CD14-positive monocyte (primary cell): ENCODE results near the gene MERTK. TPM values are rescaled to one million over a fixed set of nuclear protein-coding genes. Genes with fewer than 3 reads are reported as not detected.

Experiments used
- DNase-seq, 3 donors: peaks; one replicate each; pipeline ENCODE4 v3.0.0-alpha.2; 2011 to 2022
- H2AFZ ChIP-seq: 2 replicates; pipeline ENCODE4 v1.6.0; 2012; ENCODE audit warnings: mild to moderate bottlenecking, low read depth, low read length, inconsistent platforms; ENCODE audit not compliant: insufficient read depth, poor library complexity, severe bottlenecking
- H3K27ac ChIP-seq, 2 donors: 1 replicate in 1 of 2; 2 replicates in 1 of 2; pipeline ENCODE4 v1.5.1; 2012 to 2013; ENCODE audit warnings: low read length in 2 of 2, control low read depth in 1 of 2, inconsistent platforms in 1 of 2, low read depth in 1 of 2, mild to moderate bottlenecking in 1 of 2
- H3K27me3 ChIP-seq, 2 donors: one replicate each; pipeline versions ENCODE4 v1.6.0 to v1.6.1; 2011 to 2013; ENCODE audit warnings: low read length in 2 of 2; ENCODE audit not compliant: control insufficient read depth in 2 of 2, insufficient read depth in 2 of 2
- H3K36me3 ChIP-seq, 2 donors: replicated peaks in 1 of 2; 1 replicate in 1 of 2; 2 replicates in 1 of 2; pipeline versions ENCODE4 v1.5.1 to v1.6.1; 2012 to 2013; ENCODE audit warnings: low read length in 2 of 2, control low read depth in 1 of 2, inconsistent platforms in 1 of 2, mild to moderate bottlenecking in 1 of 2; ENCODE audit not compliant: insufficient read depth in 2 of 2, control insufficient read depth in 1 of 2
- H3K4me1 ChIP-seq, 2 donors: 1 replicate in 1 of 2; 2 replicates in 1 of 2; pipeline versions ENCODE4 v1.5.1 to v1.6.1; 2012 to 2013; ENCODE audit warnings: low read length in 2 of 2, control low read depth in 1 of 2, inconsistent platforms in 1 of 2, mild to moderate bottlenecking in 1 of 2, moderate library complexity in 1 of 2; ENCODE audit not compliant: insufficient read depth in 2 of 2, control insufficient read depth in 1 of 2
- H3K4me2 ChIP-seq: replicated peaks from 2 replicates; pipeline ENCODE3; 2012; ENCODE audit warnings: low read length, moderate library complexity, mild to moderate bottlenecking; ENCODE audit not compliant: poor library complexity, severe bottlenecking; ENCODE audit errors: extremely low read depth
- H3K4me3 ChIP-seq, 3 experiments: fragments of 200-600 bp in 1 of 3; sonication (generic) in 1 of 3; replicated peaks in 1 of 3; 1 replicate in 2 of 3; 2 replicates in 1 of 3; pipeline ENCODE4 v1.5.1; 2011 to 2013; ENCODE audit warnings: low read length in 3 of 3, mild to moderate bottlenecking in 3 of 3, control low read depth in 2 of 3, low read depth in 2 of 3, inconsistent platforms in 1 of 3, moderate library complexity in 1 of 3
- H3K79me2 ChIP-seq: 2 replicates; pipeline ENCODE4 v1.6.0; 2012; ENCODE audit warnings: mild to moderate bottlenecking, control low read depth, inconsistent platforms, low read length, moderate library complexity; ENCODE audit not compliant: insufficient read depth
- H3K9ac ChIP-seq: 2 replicates; pipeline ENCODE4 v1.6.0; 2017; ENCODE audit warnings: low read length, mild to moderate bottlenecking; ENCODE audit not compliant: insufficient read depth, poor library complexity, severe bottlenecking
- H3K9me3 ChIP-seq, 2 donors: replicated peaks in 1 of 2; 1 replicate in 1 of 2; 2 replicates in 1 of 2; pipeline versions ENCODE4 v1.5.1 to v1.6.1; 2012 to 2013; ENCODE audit warnings: low read length in 2 of 2, control low read depth in 1 of 2; ENCODE audit not compliant: control insufficient read depth in 1 of 2, insufficient read depth in 1 of 2
- H4K20me1 ChIP-seq: 2 replicates; pipeline ENCODE4 v1.6.0; 2012; ENCODE audit warnings: mild to moderate bottlenecking, low read length, control low read depth, moderate library complexity; ENCODE audit not compliant: insufficient read depth
- H3K27ac Mint-ChIP-seq, 7 donors: one replicate each; pipeline ENCODE4 v1.8.0; 2020; ENCODE audit warnings: mild to moderate bottlenecking in 7 of 7, mixed read lengths in 7 of 7, moderate library complexity in 6 of 7, inconsistent platforms in 2 of 7
- H3K27me3 Mint-ChIP-seq, 3 donors: one replicate each; pipeline ENCODE4 v1.8.0; 2021 to 2022; ENCODE audit warnings: low read depth in 3 of 3, mild to moderate bottlenecking in 3 of 3, mixed read lengths in 3 of 3, moderate library complexity in 3 of 3, inconsistent platforms in 1 of 3
- H3K36me3 Mint-ChIP-seq, 2 donors: one replicate each; pipeline ENCODE4 v1.8.0; 2020; ENCODE audit warnings: mixed read lengths in 2 of 2, inconsistent platforms in 1 of 2, mild to moderate bottlenecking in 1 of 2
- H3K4me1 Mint-ChIP-seq: one replicate; pipeline ENCODE4 v1.8.0; 2020; ENCODE audit warnings: mild to moderate bottlenecking, mixed read lengths
- H3K4me3 Mint-ChIP-seq, 2 donors: one replicate each; pipeline ENCODE4 v1.8.0; 2020; ENCODE audit warnings: mild to moderate bottlenecking in 2 of 2, mixed read lengths in 2 of 2, moderate library complexity in 1 of 2
- H3K9me3 Mint-ChIP-seq, 7 donors: one replicate each; pipeline ENCODE4 v1.8.0; 2020 to 2022; ENCODE audit warnings: mixed read lengths in 7 of 7, mild to moderate bottlenecking in 6 of 7, moderate library complexity in 6 of 7, inconsistent platforms in 2 of 7
- WGBS: methylation state at CpG from one replicate; pipeline ENCODE4 v1.1.5; 2013; ENCODE audit warnings: missing lambda C conversion rate; ENCODE audit not compliant: insufficient coverage; 5-methylcytosine and 5-hydroxymethylcytosine counted together
- intact Hi-C, 2 donors: fragments of 100-400 bp; cut with micrococcal nuclease; formaldehyde crosslinking; loops; one replicate each; pipeline versions ENCODE4 v1.15.0 to v1.15.1; 2023
- polyA plus RNA-seq, 3 donors: library from polyadenylated mRNA; depleted of rRNA in 1 of 3; unstranded in 2 of 3; stranded (reverse) in 1 of 3; fragments of 300-500 nt in 2 of 3; fragments of >200 nt in 1 of 3; fragmentation: Illumina TruSeq in 2 of 3; gene quantifications; 1 replicate in 2 of 3; 2 replicates in 1 of 3; pipeline ENCODE4 v1.2.3, GENCODE V29; 2012 to 2021
- TF ChIP-seq, protein P1 (sequence below): fragments of 200-600 bp; IDR thresholded peaks from one replicate; pipeline ENCODE4 v1.8.0; 2022; ENCODE audit warnings: antibody characterized with exemption, mild to moderate bottlenecking

Gene MERTK
- polyA plus RNA-seq, 3 donors: 4.1 to 17.0 (median 4.2) TPM

GRCh38 chr2:112000399-112001135 lies 102.2 kb downstream of the MERTK start:
- peaks cover 53% of the 10 kb centered on the region for H3K4me1 Mint-ChIP-seq
- intact Hi-C loops: no loop called here
- TF ChIP-seq, protein P1, sequence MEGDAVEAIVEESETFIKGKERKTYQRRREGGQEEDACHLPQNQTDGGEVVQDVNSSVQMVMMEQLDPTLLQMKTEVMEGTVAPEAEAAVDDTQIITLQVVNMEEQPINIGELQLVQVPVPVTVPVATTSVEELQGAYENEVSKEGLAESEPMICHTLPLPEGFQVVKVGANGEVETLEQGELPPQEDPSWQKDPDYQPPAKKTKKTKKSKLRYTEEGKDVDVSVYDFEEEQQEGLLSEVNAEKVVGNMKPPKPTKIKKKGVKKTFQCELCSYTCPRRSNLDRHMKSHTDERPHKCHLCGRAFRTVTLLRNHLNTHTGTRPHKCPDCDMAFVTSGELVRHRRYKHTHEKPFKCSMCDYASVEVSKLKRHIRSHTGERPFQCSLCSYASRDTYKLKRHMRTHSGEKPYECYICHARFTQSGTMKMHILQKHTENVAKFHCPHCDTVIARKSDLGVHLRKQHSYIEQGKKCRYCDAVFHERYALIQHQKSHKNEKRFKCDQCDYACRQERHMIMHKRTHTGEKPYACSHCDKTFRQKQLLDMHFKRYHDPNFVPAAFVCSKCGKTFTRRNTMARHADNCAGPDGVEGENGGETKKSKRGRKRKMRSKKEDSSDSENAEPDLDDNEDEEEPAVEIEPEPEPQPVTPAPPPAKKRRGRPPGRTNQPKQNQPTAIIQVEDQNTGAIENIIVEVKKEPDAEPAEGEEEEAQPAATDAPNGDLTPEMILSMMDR: no peak
- no peaks in the 10 kb centered on the region for H3K9me3 Mint-ChIP-seq
- Histone ChIP-seq H3K4me1 (peaks cover 51 to 52% of the 10 kb centered on the region in 2 donors), H3K27me3 (no peaks in the 10 kb centered on the region), H3K4me2 (peak overlapping the region; percentile 55), H3K79me2 (no peaks in the 10 kb centered on the region), H4K20me1 (no peaks in the 10 kb centered on the region), H3K27ac (peak overlapping the region in 1 of 2 donors; percentile 71), H3K9me3 (no peaks in the 10 kb centered on the region), H3K4me3 (peak overlapping the region in 1 of 3 experiments; percentile 48), H3K36me3 (peaks cover 0 to 15% of the 10 kb centered on the region in 2 donors), H3K9ac (no peak overlapping the region), H2AFZ (no peak overlapping the region)
- H3K36me3 Mint-ChIP-seq: peaks cover 12% of the 10 kb centered on the region in 2 donors
- DNase-seq: no peak
- peak overlapping the region; percentile 83 to 94 (median 89) for H3K27ac Mint-ChIP-seq
- peaks cover 1 to 2% (median 2%) of the 10 kb centered on the region in 3 donors for H3K27me3 Mint-ChIP-seq
- peak overlapping the region in 1 of 2 donors; percentile 71 for H3K4me3 Mint-ChIP-seq
- WGBS: 0% methylated on average over 1 of the region's 5 CpGs

- peak; percentile 87 to 95 (median 92) for DNase-seq
- H3K79me2 ChIP-seq: no peaks in the 10 kb centered on the region
- no peak overlapping the region for H3K9ac ChIP-seq
- peaks cover 60% of the 10 kb centered on the region for H3K4me1 Mint-ChIP-seq
- H3K27me3 ChIP-seq: no peaks in the 10 kb centered on the region
- peaks cover 1 to 2% (median 1%) of the 10 kb centered on the region in 3 donors for H3K27me3 Mint-ChIP-seq
- peak overlapping the region; percentile 55 for H3K4me2 ChIP-seq
- H3K9me3 Mint-ChIP-seq: no peaks in the 10 kb centered on the region
- intact Hi-C loops: no loop called here
- H4K20me1 ChIP-seq: no peaks in the 10 kb centered on the region
- H3K36me3 ChIP-seq: peaks cover 0 to 13% of the 10 kb centered on the region in 2 donors
- TF ChIP-seq, protein P1: no peak
- no peaks in the 10 kb centered on the region for H3K9me3 ChIP-seq
- peak overlapping the region in 1 of 3 experiments; percentile 48 for H3K4me3 ChIP-seq
- no peak overlapping the region for H2AFZ ChIP-seq
- peak overlapping the region in 1 of 2 donors; percentile 71 for H3K27ac ChIP-seq
- H3K4me3 Mint-ChIP-seq: peak overlapping the region in 1 of 2 donors; percentile 71
- 0% methylated on average over 1 of the region's 4 CpGs for WGBS
- peak overlapping the region; percentile 83 to 94 (median 89) for H3K27ac Mint-ChIP-seq
- peaks cover 10 to 12% of the 10 kb centered on the region in 2 donors for H3K36me3 Mint-ChIP-seq
- H3K4me1 ChIP-seq: peaks cover 58 to 59% of the 10 kb centered on the region in 2 donors
Measured at GRCh38 chr2:112001136-112001715, 102.8 kb downstream of the MERTK start.
